Ovary (tissue), 9 donors: ENCODE measurements around the gene AIPL1. TPM values are rescaled to one million over a fixed set of nuclear protein-coding genes. Genes with fewer than 3 reads are reported as not detected.

Source experiments
- DNase-seq, 5 donors: peaks; one replicate each; pipeline ENCODE4 v3.0.0-alpha.2; 2019 to 2020
- H3K27ac ChIP-seq, 2 donors: fragments of 200-600 bp; one replicate each; pipeline versions ENCODE4 v1.5.1 to v1.8.0; 2019 to 2022
- H3K27me3 ChIP-seq: fragments of 200-600 bp; one replicate; pipeline ENCODE4 v1.8.0; 2022
- H3K36me3 ChIP-seq: fragments of 200-600 bp; sonication (generic); one replicate; pipeline ENCODE4 v1.5.1; 2019
- H3K4me1 ChIP-seq: one replicate; pipeline ENCODE4 v1.8.1; 2013; ENCODE audit warnings: mild to moderate bottlenecking, moderate library complexity; ENCODE audit not compliant: insufficient read depth
- H3K4me3 ChIP-seq: fragments of 200-600 bp; sonication (generic); one replicate; pipeline ENCODE4 v1.5.1; 2017
- H3K9me3 ChIP-seq, 2 donors: fragments of 200-600 bp in 1 of 2; sonication (generic) in 1 of 2; one replicate each; pipeline versions ENCODE4 v1.5.1 to v1.8.1; 2013 to 2019; ENCODE audit warnings: mild to moderate bottlenecking in 1 of 2, moderate library complexity in 1 of 2
- CTCF ChIP-seq, 3 donors: fragments of 450-650 bp in 2 of 3; fragments of 200-600 bp in 1 of 3; IDR thresholded peaks; one replicate each; pipeline versions ENCODE4 v1.5.1 to v1.8.0; 2016 to 2022; ENCODE audit warnings: antibody characterized with exemption in 3 of 3, mild to moderate bottlenecking in 1 of 3
- EP300 ChIP-seq: sonication (generic); formaldehyde crosslinking; IDR thresholded peaks from one replicate; pipeline ENCODE4 v1.6.1; 2017; ENCODE audit warnings: antibody characterized with exemption
- POLR2A ChIP-seq: fragments of 450-650 bp; IDR thresholded peaks from one replicate; pipeline ENCODE4 v1.6.1; 2017; ENCODE audit warnings: antibody characterized with exemption, mild to moderate bottlenecking, moderate library complexity
- WGBS, 3 donors: extraction: QIAGEN DNeasy Blood & Tissue Kit in 1 of 3; methylation state at CpG; one replicate each; pipeline versions ENCODE4 v1.1.5 to v1.1.7; 2013 to 2017; 5-methylcytosine and 5-hydroxymethylcytosine counted together
- intact Hi-C, 4 donors: fragments of 100-400 bp; cut with DNase I; formaldehyde crosslinking; loops; one replicate each; pipeline versions ENCODE4 v1.11.0 to v1.15.1; 2022 to 2023
- polyA plus RNA-seq, 2 donors: library from polyadenylated mRNA; stranded (reverse); fragments of 200-250 nt in 1 of 2; fragments of 350-450 nt in 1 of 2; fragmentation: Illumina TruSeq in 1 of 2; extraction: RNeasy Lipid Tissue Mini Kit (QIAGEN cat#74804) in 1 of 2; gene quantifications; one replicate each; pipeline ENCODE4 v1.2.3, GENCODE V29; 2013 to 2014
- total RNA-seq, 7 donors: library from RNA; depleted of rRNA in 2 of 7; stranded (reverse); fragments of >200 nt in 2 of 7; fragmentation: NEBNext Ultra II Directional in 3 of 7; extraction: Animal tissue kit (Norgen Biotek cat#: 25700) in 3 of 7; gene quantifications; one replicate each; pipeline versions ENCODE4 v1.1.0 to v1.2.4, GENCODE V29; 2016 to 2023
- donor health status: DM: no; HTN: no; CAD: no; lungs with moderate emphysema.
- donor health status: DM: no; HTN: no; CAD: no.
- donor health status: Bipolar disorder and iron deficiency.
- donor health status: DM: yes; HTN: yes; CAD: no.
- donor health status: DM: no; HTN: no; CAD: no.
- donor health status: DM: yes; HTN: yes; CAD: no.

Gene AIPL1
- total and polyA plus RNA-seq, 9 donors: not detected

- no peak for DNase-seq
- TF ChIP-seq CTCF (IDR thresholded peaks at IDR 0.05): no peak
- no peak for TF ChIP-seq POLR2A
- no peak for TF ChIP-seq EP300
- WGBS, 3 donors: 61 to 76% (median 72%) methylated on average over 6 of the region's 6 CpGs
- Histone ChIP-seq H3K4me1 (peaks cover 3% of the 10 kb centered on the region), H3K27me3 (no peaks in the 10 kb centered on the region), H3K9me3 (no peaks in the 10 kb centered on the region), H3K36me3 (no peaks in the 10 kb centered on the region), H3K4me3 (no peak overlapping the region), H3K27ac (no peak overlapping the region)
- intact Hi-C loops: no loop called here
Measured at GRCh38 chr17:6442775-6443174, 7.9 kb upstream of the AIPL1 start.

- H3K9me3 ChIP-seq: no peaks in the 10 kb centered on the region
- peaks cover 3% of the 10 kb centered on the region for H3K4me1 ChIP-seq
- H3K27ac ChIP-seq: no peak overlapping the region
- DNase-seq: no peak
- TF ChIP-seq EP300 (no peak), POLR2A (no peak), CTCF (IDR thresholded peaks at IDR 0.05) (no peak)
- WGBS, 3 donors: 41 to 52% (median 49%) methylated on average over 4 of the region's 4 CpGs
- H3K4me3 ChIP-seq: no peak overlapping the region
- H3K36me3 ChIP-seq: no peaks in the 10 kb centered on the region
- H3K27me3 ChIP-seq: no peaks in the 10 kb centered on the region
- intact Hi-C loops: no loop called here
Measured at GRCh38 chr17:6439951-6440350, 5.0 kb upstream of the AIPL1 start.

- 50 to 59% (median 52%) methylated on average over 3 of the region's 3 CpGs for WGBS, 3 donors
- TF ChIP-seq CTCF (IDR thresholded peaks at IDR 0.05) (no peak), POLR2A (no peak), EP300 (no peak)
- no peaks in the 10 kb centered on the region for H3K27me3 ChIP-seq
- H3K4me3 ChIP-seq: no peak overlapping the region
- no peaks in the 10 kb centered on the region for H3K4me1 ChIP-seq
- no peaks in the 10 kb centered on the region for H3K36me3 ChIP-seq
- intact Hi-C loops: no loop called here
- no peak for DNase-seq
- no peaks in the 10 kb centered on the region for H3K9me3 ChIP-seq
- H3K27ac ChIP-seq: no peak overlapping the region
Measured at GRCh38 chr17:6437956-6438355, 3.0 kb upstream of the AIPL1 start.

- H3K27me3 ChIP-seq: no peaks in the 10 kb centered on the region
- 12 to 24% (median 18%) methylated on average over 4 of the region's 4 CpGs for WGBS, 3 donors
Measured at GRCh38 chr17:6437466-6437865, 2.5 kb upstream of the AIPL1 start.

More at GRCh38 chr17:6437466-6437865, 2.5 kb upstream of the AIPL1 start:
- intact Hi-C loops: no loop called here
- Histone ChIP-seq H3K4me3 (no peak overlapping the region), H3K36me3 (no peaks in the 10 kb centered on the region), H3K9me3 (no peaks in the 10 kb centered on the region), H3K4me1 (no peaks in the 10 kb centered on the region), H3K27ac (no peak overlapping the region)
- no peak for TF ChIP-seq CTCF (IDR thresholded peaks at IDR 0.05)
- no peak for DNase-seq
